ENCODE results near the gene ACOT9. TPM values are rescaled to one million over a fixed set of nuclear protein-coding genes. Genes with fewer than 3 reads are reported as not detected.

Gene ACOT9
- total and polyA plus RNA-seq, 2 experiments from 2014 or later, result 28.5 to 34.3 TPM

DNA sequence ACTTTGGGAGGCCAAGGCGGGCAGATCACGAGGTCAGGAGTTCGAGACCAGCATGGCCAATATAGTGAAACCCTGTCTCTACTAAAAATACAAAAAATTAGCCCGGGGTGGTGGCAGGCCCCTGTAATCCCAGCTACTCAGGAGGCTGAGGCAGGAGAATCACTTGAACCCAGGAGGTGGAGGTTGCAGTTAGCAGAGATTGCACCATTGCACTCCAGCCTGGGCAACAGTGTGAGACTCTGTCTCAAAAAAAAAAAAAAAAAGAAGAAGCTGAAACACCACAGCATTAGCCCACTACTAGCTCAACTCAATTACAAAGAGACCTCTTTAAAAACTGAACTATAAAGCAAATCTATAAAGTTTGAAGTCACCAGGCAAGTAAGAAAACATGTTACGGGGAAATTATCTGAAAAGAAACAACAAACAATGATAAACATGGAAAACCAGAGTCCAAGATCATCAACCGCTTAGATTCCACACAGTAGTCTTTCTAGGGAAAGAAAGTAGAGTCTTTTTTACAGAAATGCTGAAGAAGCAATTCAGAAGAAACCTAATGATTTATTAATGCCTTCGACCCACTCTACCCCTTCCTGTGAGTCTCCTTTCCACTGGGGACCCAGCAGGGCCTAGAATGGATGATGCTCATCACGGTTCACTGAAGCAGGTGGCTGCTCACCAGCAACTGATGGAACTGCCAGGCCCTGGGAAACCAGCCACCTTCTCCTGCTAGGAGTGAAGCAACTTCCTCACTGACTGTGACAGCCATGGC is 46.5 kb upstream of the ACOT9 start (continued):
- no peak for TF ChIP-seq ZNF462 (CRISPR knock-in tag; IDR thresholded peaks at IDR 0.05)
- TF ChIP-seq ZNF114 (CRISPR knock-in tag; IDR thresholded peaks at IDR 0.05), result no peak
- TF ChIP-seq EZH2 (IDR thresholded peaks at IDR 0.05; ENCODE audit: low read depth, unreplicated experiment), result no peak
- TF ChIP-seq STAT1 (IDR thresholded peaks at IDR 0.05; ENCODE audit: unreplicated experiment), result no peak
- no peak for TF ChIP-seq NANOG (IDR thresholded peaks at IDR 0.05; ENCODE audit: borderline replicate concordance)
- TF ChIP-seq ZNF331 (CRISPR knock-in tag; IDR thresholded peaks at IDR 0.05; ENCODE audit: low read depth), result no peak
- TF ChIP-seq CREB1 (CRISPR knock-in tag; IDR thresholded peaks at IDR 0.05; ENCODE audit: low read depth), result no peak
- no peak for TF ChIP-seq EZH2phosphoT487 (IDR thresholded peaks at IDR 0.05; ENCODE audit: unreplicated experiment)
- no peak for TF ChIP-seq POLR2AphosphoS5 (IDR thresholded peaks at IDR 0.05; ENCODE audit: low read depth)
- no peak for TF ChIP-seq JUNB (IDR thresholded peaks at IDR 0.05; ENCODE audit: unreplicated experiment)
- TF ChIP-seq, protein P1, sequence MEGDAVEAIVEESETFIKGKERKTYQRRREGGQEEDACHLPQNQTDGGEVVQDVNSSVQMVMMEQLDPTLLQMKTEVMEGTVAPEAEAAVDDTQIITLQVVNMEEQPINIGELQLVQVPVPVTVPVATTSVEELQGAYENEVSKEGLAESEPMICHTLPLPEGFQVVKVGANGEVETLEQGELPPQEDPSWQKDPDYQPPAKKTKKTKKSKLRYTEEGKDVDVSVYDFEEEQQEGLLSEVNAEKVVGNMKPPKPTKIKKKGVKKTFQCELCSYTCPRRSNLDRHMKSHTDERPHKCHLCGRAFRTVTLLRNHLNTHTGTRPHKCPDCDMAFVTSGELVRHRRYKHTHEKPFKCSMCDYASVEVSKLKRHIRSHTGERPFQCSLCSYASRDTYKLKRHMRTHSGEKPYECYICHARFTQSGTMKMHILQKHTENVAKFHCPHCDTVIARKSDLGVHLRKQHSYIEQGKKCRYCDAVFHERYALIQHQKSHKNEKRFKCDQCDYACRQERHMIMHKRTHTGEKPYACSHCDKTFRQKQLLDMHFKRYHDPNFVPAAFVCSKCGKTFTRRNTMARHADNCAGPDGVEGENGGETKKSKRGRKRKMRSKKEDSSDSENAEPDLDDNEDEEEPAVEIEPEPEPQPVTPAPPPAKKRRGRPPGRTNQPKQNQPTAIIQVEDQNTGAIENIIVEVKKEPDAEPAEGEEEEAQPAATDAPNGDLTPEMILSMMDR (conservative IDR thresholded peaks at IDR 0.05; ENCODE audit: low read depth in 2 of 2), result no peak
- TF ChIP-seq, protein P2, sequence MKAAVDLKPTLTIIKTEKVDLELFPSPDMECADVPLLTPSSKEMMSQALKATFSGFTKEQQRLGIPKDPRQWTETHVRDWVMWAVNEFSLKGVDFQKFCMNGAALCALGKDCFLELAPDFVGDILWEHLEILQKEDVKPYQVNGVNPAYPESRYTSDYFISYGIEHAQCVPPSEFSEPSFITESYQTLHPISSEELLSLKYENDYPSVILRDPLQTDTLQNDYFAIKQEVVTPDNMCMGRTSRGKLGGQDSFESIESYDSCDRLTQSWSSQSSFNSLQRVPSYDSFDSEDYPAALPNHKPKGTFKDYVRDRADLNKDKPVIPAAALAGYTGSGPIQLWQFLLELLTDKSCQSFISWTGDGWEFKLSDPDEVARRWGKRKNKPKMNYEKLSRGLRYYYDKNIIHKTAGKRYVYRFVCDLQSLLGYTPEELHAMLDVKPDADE (IDR thresholded peaks at IDR 0.05), result no peak
